Ascending aorta (tissue), 2 donors: ENCODE results near the gene CD34. TPM values are rescaled to one million over a fixed set of nuclear protein-coding genes. Genes with fewer than 3 reads are reported as not detected.

Experiments used
- DNase-seq, 2 donors: peaks; one replicate each; pipeline ENCODE4 v3.0.0-alpha.2; 2019; ENCODE audit warnings: low spot score in 2 of 2
- H3K27ac ChIP-seq, 2 donors: fragments of 200-600 bp; sonication (generic); one replicate each; pipeline ENCODE4 v1.5.1; 2016 to 2017; ENCODE audit warnings: mild to moderate bottlenecking in 1 of 2
- H3K27me3 ChIP-seq: fragments of 200-600 bp; sonication (generic); one replicate; pipeline ENCODE4 v1.5.1; 2017
- H3K36me3 ChIP-seq, 2 donors: fragments of 200-600 bp; sonication (generic); one replicate each; pipeline ENCODE4 v1.5.1; 2016
- H3K4me1 ChIP-seq, 2 donors: fragments of 200-600 bp; sonication (generic); one replicate each; pipeline ENCODE4 v1.5.1; 2016 to 2017; ENCODE audit warnings: mild to moderate bottlenecking in 1 of 2
- H3K4me3 ChIP-seq, 2 donors: fragments of 200-600 bp; sonication (generic); one replicate each; pipeline ENCODE4 v1.5.1; 2016 to 2017; ENCODE audit warnings: mild to moderate bottlenecking in 1 of 2
- H3K9me3 ChIP-seq, 2 donors: fragments of 200-600 bp; sonication (generic); one replicate each; pipeline ENCODE4 v1.5.1; 2016
- intact Hi-C: fragments of 100-400 bp; cut with DNase I; formaldehyde crosslinking; loops from one replicate; pipeline ENCODE4 v1.15.1; 2023
- total RNA-seq: library from RNA; depleted of rRNA; stranded (reverse); fragments of >200 nt; gene quantifications from one replicate; pipeline ENCODE4 v1.1.0, GENCODE V29; 2016
- TF ChIP-seq, protein P1 (sequence below), 3 experiments: fragments of 200-600 bp in 2 of 3; fragments of 450-650 bp in 1 of 3; sonication (generic) in 2 of 3; IDR thresholded peaks; one replicate each; pipeline ENCODE4 v1.5.1; 2016 to 2019; ENCODE audit warnings: antibody characterized with exemption in 3 of 3, mild to moderate bottlenecking in 1 of 3, moderate library complexity in 1 of 3

The CD34 gene
- total RNA-seq, 1 donor from 2014 or later = 142 TPM

DNA sequence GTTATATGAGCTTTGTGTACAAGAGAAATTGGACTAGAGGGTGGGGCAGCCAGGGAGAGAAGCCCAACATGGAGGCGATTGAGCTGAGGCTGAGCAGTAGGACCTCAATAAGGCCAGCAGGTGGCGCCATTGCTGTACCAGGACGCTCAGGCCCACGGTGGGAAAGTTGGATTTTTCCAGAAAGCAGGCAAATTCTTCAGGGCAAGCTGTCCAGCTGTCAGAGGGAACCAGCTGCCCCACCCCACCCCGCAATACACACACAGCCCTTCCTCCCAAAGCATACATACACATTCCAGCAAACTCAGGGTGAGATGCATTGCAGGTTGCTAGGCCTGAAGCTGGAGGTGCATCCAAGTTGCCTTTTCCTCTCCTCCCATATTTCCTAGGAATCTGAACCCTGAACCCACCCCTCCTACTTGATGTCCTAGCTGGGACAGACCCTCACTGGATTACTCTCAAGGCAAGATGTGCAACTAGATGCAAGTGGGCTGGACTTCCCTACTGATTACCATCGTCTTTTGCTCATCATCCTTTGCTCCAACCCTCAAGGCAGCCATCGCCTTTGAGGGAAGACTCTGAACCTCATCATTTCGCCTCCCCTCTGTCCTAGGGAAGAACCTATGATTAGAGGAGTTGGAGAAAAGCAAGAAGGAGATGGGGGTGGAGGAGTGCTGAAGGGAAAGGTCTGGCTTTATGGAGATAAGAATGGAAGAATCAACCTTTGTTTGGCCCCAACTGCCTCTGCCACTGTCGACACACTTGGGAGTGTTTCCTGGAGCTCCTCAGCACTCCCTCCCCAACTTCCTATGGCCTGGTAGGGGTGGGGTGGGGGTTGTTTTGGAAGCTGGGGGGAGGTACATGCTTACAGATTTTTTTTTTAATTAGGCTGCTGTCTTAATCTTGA, 25.5 kb downstream of the CD34 start:
- H3K9me3 ChIP-seq = no peaks in the 10 kb centered on the region
- peak in 1 of 2 donors; percentile 92 for DNase-seq
- no peaks in the 10 kb centered on the region for H3K27me3 ChIP-seq
- peak overlapping the region; percentile 21 to 57 for H3K27ac ChIP-seq
- intact Hi-C loops = loop anchor here (1.0 kb wide), 1 partner anchor 78 kb away; no protein-coding TSS in a partner anchor
- no peak overlapping the region for H3K4me3 ChIP-seq
- no peaks in the 10 kb centered on the region for H3K36me3 ChIP-seq
- TF ChIP-seq, protein P1, sequence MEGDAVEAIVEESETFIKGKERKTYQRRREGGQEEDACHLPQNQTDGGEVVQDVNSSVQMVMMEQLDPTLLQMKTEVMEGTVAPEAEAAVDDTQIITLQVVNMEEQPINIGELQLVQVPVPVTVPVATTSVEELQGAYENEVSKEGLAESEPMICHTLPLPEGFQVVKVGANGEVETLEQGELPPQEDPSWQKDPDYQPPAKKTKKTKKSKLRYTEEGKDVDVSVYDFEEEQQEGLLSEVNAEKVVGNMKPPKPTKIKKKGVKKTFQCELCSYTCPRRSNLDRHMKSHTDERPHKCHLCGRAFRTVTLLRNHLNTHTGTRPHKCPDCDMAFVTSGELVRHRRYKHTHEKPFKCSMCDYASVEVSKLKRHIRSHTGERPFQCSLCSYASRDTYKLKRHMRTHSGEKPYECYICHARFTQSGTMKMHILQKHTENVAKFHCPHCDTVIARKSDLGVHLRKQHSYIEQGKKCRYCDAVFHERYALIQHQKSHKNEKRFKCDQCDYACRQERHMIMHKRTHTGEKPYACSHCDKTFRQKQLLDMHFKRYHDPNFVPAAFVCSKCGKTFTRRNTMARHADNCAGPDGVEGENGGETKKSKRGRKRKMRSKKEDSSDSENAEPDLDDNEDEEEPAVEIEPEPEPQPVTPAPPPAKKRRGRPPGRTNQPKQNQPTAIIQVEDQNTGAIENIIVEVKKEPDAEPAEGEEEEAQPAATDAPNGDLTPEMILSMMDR (IDR thresholded peaks at IDR 0.05) = peak; percentile 94 to 97 (median 96)
- H3K4me1 ChIP-seq = peaks cover 13 to 26% of the 10 kb centered on the region in 2 donors

DNA sequence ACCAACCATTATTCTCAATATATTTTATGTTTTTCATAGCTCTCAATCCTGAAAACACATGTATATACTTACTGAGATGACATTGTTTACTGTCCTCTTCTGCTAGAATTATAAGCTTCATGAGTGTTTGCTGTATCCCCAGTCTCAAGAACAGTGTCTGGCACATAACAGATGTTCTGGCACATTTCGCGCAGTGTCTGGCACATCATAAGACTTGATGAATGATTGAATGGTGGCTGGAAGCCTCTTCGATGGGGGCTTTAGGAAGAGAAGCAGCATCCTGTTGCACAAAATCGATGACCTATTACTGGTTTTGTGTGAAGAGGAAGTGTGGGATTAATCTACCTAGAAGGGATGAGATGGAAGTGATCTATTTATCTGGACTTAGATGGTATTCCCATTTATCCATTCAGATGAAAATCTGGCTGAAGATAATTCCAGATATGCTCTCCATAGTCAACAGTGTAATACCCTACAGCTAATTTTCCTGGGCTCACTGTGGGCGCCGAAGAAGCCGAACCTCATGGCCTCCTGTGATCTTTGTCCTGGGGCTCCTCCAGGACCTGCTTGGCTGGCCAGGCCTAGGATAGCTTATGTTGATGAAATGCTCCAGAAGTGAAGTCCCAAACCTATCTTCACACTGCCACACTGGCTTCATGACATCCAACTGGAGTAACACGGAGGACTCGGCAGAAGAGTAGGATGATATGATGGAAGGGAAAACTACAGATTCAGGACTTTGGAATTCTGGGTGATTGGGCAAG, 26.5 kb downstream of the CD34 start:
- DNase-seq = peak in 1 of 2 donors; percentile 57
- intact Hi-C loops = loop anchor here (1.0 kb wide), 1 partner anchor 79 kb away; no protein-coding TSS in a partner anchor
- no peak overlapping the region for H3K4me3 ChIP-seq
- TF ChIP-seq, protein P1 (IDR thresholded peaks at IDR 0.05) = no peak
- H3K4me1 ChIP-seq = peaks cover 6 to 20% of the 10 kb centered on the region in 2 donors
- peak overlapping the region; percentile 21 to 57 for H3K27ac ChIP-seq
- no peaks in the 10 kb centered on the region for H3K36me3 ChIP-seq
- H3K9me3 ChIP-seq = no peaks in the 10 kb centered on the region
- H3K27me3 ChIP-seq = no peaks in the 10 kb centered on the region

DNA sequence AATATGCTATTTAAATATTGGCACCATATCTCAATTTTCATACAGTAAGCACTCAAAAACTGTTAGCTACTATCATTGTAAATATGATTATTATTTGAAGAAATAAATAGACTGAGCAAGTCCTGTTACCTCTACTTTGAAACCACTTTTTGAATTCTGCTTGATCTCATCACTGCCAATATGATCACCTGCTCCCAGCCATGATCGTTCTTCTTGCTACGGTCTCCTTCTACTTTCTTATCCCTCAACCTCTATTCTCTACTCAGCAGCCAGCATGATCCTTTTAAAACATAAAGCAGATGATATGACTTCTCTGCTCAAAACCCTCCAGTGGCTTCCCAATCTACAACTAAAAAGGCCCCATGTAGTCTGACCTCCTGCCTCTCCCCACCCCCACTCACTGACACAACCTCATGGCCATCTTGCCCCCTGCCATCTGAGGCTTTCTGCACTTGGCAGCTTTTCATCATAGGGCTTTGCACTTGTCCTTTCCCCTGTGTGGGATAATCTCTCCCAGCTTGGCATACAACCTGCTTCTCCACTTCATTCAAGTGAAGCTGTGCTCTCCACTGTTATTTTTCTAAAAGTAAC, 27.2 kb downstream of the CD34 start:
- no peaks in the 10 kb centered on the region for H3K36me3 ChIP-seq
- peak overlapping the region in 1 of 2 donors; percentile 8 for H3K4me3 ChIP-seq
- DNase-seq = peak in 1 of 2 donors; percentile 52
- H3K27me3 ChIP-seq = no peaks in the 10 kb centered on the region
- H3K4me1 ChIP-seq = peaks cover 0 to 13% of the 10 kb centered on the region in 2 donors
- no peaks in the 10 kb centered on the region for H3K9me3 ChIP-seq
- TF ChIP-seq, protein P1 (IDR thresholded peaks at IDR 0.05) = no peak
- peak overlapping the region in 1 of 2 donors; percentile 12 for H3K27ac ChIP-seq
- intact Hi-C loops = no loop called here

DNA sequence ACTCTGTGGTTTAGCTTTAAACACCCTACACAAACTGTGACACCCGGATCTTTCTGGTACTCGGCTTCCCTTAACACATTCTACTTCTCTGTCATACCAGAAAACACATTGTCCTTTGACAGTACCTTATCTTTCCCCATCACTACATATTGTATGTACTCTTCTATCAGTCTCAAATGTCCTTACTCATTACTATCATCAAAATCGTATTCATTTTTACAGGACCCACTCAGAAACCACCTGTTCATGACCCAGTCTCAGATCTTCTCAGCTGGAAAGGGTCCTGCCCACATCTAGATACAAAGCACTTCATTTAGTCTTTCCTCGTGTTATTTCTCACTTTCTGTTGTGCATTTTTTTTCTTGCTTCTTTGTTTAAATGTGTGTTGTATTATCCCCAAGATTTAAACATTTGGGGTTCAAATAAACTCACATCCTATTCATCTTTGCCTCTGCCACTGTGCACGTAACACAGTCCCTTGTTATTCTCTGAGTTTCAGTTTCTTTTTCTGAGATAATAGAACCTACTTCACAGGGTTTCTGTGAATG, 27.7 kb downstream of the CD34 start:
- H3K9me3 ChIP-seq = no peaks in the 10 kb centered on the region
- peak overlapping the region in 1 of 2 donors; percentile 12 for H3K27ac ChIP-seq
- no peak for DNase-seq
- H3K36me3 ChIP-seq = no peaks in the 10 kb centered on the region
- TF ChIP-seq, protein P1 (IDR thresholded peaks at IDR 0.05) = no peak
- H3K27me3 ChIP-seq = no peaks in the 10 kb centered on the region
- peaks cover 0 to 10% of the 10 kb centered on the region in 2 donors for H3K4me1 ChIP-seq
- peak overlapping the region in 1 of 2 donors; percentile 8 for H3K4me3 ChIP-seq
- intact Hi-C loops = no loop called here

DNA sequence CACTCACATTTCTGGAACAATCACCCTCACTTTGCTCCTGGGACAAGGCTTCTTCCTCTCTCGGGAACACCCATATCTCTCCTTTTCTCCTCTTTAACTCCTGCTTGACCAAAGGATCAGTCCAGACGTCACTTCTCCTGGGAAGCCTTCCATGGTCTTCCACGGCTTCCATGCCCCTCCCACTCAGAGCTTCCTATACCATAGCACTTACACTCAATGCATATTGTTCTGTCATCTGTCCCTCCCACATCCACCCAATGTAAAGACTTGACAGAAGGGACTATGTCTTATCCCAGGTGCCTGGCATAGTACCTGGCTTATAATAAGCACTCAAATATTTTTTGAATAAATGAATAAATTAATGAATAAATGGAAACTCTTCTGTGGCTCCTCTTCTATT, 28.2 kb downstream of the CD34 start:
- no peak overlapping the region for H3K27ac ChIP-seq
- H3K4me1 ChIP-seq = peaks cover 0 to 7% of the 10 kb centered on the region in 2 donors

More for the DNA sequence above, 28.2 kb downstream of the CD34 start:
- no peaks in the 10 kb centered on the region for H3K27me3 ChIP-seq
- TF ChIP-seq, protein P1 (IDR thresholded peaks at IDR 0.05) = no peak
- intact Hi-C loops = no loop called here
- H3K9me3 ChIP-seq = no peaks in the 10 kb centered on the region
- no peaks in the 10 kb centered on the region for H3K36me3 ChIP-seq
- no peak overlapping the region for H3K4me3 ChIP-seq
- peak in 1 of 2 donors; percentile 60 for DNase-seq
